GM21526 (cell line): Measurements from ENCODE around the gene REG4.

Experiments used
- ATAC-seq: cut with Tn5 transposase; IDR thresholded peaks from one replicate; pipeline ENCODE4 v1.9.1; 2021; ENCODE audit warnings: moderate library complexity; ENCODE audit not compliant: unreplicated experiment, low FRiP score

REG4 gene

GRCh38 chr1:119782631-119783325, 28.5 kb downstream of the REG4 start:
- ATAC-seq: no peak

GRCh38 chr1:119781434-119782210, 29.6 kb downstream of the REG4 start:
- no peak for ATAC-seq

- no peak for ATAC-seq
Observed at GRCh38 chr1:119779869-119780356, 31.3 kb downstream of the REG4 start.

- ATAC-seq: no peak
Observed at GRCh38 chr1:119778886-119779560, 32.2 kb downstream of the REG4 start.

- ATAC-seq: no peak
Observed at GRCh38 chr1:119778359-119778758, 32.9 kb downstream of the REG4 start.

GRCh38 chr1:119774746-119775490, 36.3 kb downstream of the REG4 start:
- ATAC-seq: no peak

- ATAC-seq: no peak
Observed at GRCh38 chr1:119773711-119774241, 37.5 kb downstream of the REG4 start.

GRCh38 chr1:119772298-119772697, 39.0 kb downstream of the REG4 start:
- ATAC-seq: no peak

GRCh38 chr1:119771770-119772169, 39.5 kb downstream of the REG4 start:
- no peak for ATAC-seq

- no peak for ATAC-seq
Observed at GRCh38 chr1:119771016-119771415, 40.2 kb downstream of the REG4 start.

GRCh38 chr1:119768778-119769177, 42.5 kb downstream of the REG4 start, which contains the start of gene HMGCS2:
HMGCS2 (minus strand) TSS chr1:119768905; CDS start chr1:119768844, 61 bp downstream.
- no peak for ATAC-seq

- no peak for ATAC-seq
Observed at GRCh38 chr1:119767486-119767885, 43.8 kb downstream of the REG4 start.

- ATAC-seq: no peak
Observed at GRCh38 chr1:119766374-119766794, 44.9 kb downstream of the REG4 start.

- ATAC-seq: no peak
Observed at GRCh38 chr1:119764220-119764619, 47.0 kb downstream of the REG4 start.

- ATAC-seq: no peak
Observed at GRCh38 chr1:119762953-119763352, 48.3 kb downstream of the REG4 start.

GRCh38 chr1:119762409-119762808, 48.9 kb downstream of the REG4 start:
- no peak for ATAC-seq

- no peak for ATAC-seq
Observed at GRCh38 chr1:119758584-119758983, 52.7 kb downstream of the REG4 start.

- ATAC-seq: no peak
Observed at GRCh38 chr1:119752592-119752991, 58.7 kb downstream of the REG4 start.

GRCh38 chr1:119748040-119748439, 63.2 kb downstream of the REG4 start:
- no peak for ATAC-seq

GRCh38 chr1:119747451-119747850, 63.8 kb downstream of the REG4 start:
- no peak for ATAC-seq
